ENCODE results near the gene KIAA1191.

DNA sequence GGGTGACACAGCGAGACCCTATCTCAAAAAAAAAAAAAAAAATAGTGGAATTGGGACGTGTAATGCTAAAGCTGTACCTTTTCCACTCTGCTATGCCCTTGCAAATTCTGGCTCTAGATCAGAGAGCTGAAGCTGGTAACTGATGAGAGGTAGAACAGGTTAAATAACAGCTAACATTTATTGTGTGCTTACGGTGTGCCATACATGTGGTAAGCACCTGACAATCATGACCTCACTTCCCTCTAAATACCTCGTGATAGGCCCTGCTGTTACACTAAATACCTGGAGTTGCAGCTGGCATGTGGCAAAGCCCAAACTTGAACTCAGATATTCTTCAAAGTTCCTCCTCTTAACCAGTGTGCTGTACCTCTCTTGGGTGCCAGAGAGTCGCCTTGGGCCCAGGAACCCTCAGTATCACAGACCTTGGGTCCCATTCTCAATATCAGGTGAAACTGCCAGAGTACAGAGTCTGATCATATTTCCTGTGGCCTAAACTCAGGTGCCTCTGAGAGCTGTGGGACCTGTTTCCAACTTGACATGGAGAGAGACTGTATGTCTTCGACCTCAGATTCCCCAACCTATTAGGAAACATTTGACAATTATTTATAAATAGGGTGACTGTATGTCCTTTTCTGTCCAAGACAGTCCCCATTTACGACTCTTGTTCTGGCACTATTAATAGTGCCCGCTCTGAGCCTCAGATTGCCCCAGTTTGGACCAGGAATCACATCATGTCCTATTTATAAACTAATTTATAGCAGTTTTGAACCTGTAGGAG, 8.6 kb upstream of the KIAA1191 start:
- TF ChIP-seq EZH2 (IDR thresholded peaks at IDR 0.05) (no peak), POLR2AphosphoS5 (IDR thresholded peaks at IDR 0.05; ENCODE audit: low read depth, low read length) (no peak), POLR2A (IDR thresholded peaks at IDR 0.05; ENCODE audit: borderline replicate concordance, extremely low read depth, insufficient read depth, insufficient read length) (no peak), EGR1 (IDR thresholded peaks at IDR 0.05; ENCODE audit: low read depth) (no peak), EZH2phosphoT487 (IDR thresholded peaks at IDR 0.05; ENCODE audit: borderline replicate concordance) (no peak)
- TF ChIP-seq, protein P1, sequence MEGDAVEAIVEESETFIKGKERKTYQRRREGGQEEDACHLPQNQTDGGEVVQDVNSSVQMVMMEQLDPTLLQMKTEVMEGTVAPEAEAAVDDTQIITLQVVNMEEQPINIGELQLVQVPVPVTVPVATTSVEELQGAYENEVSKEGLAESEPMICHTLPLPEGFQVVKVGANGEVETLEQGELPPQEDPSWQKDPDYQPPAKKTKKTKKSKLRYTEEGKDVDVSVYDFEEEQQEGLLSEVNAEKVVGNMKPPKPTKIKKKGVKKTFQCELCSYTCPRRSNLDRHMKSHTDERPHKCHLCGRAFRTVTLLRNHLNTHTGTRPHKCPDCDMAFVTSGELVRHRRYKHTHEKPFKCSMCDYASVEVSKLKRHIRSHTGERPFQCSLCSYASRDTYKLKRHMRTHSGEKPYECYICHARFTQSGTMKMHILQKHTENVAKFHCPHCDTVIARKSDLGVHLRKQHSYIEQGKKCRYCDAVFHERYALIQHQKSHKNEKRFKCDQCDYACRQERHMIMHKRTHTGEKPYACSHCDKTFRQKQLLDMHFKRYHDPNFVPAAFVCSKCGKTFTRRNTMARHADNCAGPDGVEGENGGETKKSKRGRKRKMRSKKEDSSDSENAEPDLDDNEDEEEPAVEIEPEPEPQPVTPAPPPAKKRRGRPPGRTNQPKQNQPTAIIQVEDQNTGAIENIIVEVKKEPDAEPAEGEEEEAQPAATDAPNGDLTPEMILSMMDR (IDR thresholded peaks at IDR 0.05 in 2 of 3, conservative IDR thresholded peaks at IDR 0.05 in 1 of 3; ENCODE audit: borderline replicate concordance in 1 of 3, insufficient read depth in 1 of 3, low read depth in 2 of 3, low read length in 2 of 3) = no peak
